Brain microvascular endothelial cell (primary cell): ENCODE measurements around the gene NUP88.

ENCODE experiments used
- DNase-seq: peaks from one replicate; pipeline ENCODE4 v3.0.0-alpha.2; 2020
- H3K27ac ChIP-seq: fragments of 250-450 bp; sonication (Bioruptor Pico); 2 replicates; pipeline ENCODE4 v1.5.1; 2020; ENCODE audit warnings: mild to moderate bottlenecking, moderate library complexity
- H3K27me3 ChIP-seq: fragments of 250-450 bp; sonication (Bioruptor Pico); replicated peaks from 2 replicates; pipeline ENCODE4 v1.5.1; 2020; ENCODE audit warnings: mild to moderate bottlenecking
- H3K36me3 ChIP-seq: fragments of 250-450 bp; sonication (Bioruptor Pico); replicated peaks from 2 replicates; pipeline ENCODE4 v1.5.1; 2020; ENCODE audit warnings: mild to moderate bottlenecking
- H3K4me3 ChIP-seq: 2 replicates; pipeline ENCODE4 v1.5.1; 2011; ENCODE audit warnings: low read depth, mild to moderate bottlenecking, control low read depth, low read length, moderate library complexity
- in situ Hi-C: cut with HindIII; loops from 2 replicates; pipeline ENCODE4 v1.10.0; 2017; ENCODE audit warnings: low sequenced_read_pairs, low pct_ligation_motif_present
- TF ChIP-seq, protein P1 (sequence below): IDR thresholded peaks from 2 replicates; pipeline ENCODE4 v1.5.1; 2011; ENCODE audit warnings: low read depth, mild to moderate bottlenecking, moderate library complexity, low read length, control low read depth, inconsistent platforms; ENCODE audit errors: missing control alignments

The NUP88 gene

DNA sequence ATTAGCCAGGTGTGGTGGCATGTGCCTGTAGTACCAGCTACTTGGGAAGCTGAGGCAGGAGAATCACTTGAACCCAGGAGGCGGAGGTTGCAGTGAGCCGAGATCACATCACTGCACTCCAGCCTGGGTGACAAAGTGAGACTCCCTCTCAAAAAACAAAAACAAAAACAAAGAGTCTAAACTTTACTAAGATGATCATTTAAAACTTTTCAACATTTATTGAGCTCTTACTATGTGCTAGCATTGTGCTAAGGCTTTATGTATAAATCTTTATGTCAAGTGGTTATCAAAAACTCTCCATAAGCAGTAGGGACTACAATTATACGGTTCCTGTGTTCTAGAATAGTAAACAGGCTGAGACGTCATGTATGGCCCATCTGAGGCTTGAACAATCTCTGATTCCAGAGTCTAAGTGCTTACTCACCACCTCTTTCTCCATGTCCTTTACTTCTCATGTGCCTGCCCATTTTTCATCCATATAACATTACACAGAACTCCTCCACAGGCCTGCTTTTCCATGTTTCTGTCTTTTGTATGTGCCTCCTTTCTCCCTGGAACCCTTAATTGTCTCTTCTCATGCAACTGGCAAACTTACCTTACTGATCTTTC is 66.7 kb downstream of the NUP88 start:
- TF ChIP-seq, protein P1, sequence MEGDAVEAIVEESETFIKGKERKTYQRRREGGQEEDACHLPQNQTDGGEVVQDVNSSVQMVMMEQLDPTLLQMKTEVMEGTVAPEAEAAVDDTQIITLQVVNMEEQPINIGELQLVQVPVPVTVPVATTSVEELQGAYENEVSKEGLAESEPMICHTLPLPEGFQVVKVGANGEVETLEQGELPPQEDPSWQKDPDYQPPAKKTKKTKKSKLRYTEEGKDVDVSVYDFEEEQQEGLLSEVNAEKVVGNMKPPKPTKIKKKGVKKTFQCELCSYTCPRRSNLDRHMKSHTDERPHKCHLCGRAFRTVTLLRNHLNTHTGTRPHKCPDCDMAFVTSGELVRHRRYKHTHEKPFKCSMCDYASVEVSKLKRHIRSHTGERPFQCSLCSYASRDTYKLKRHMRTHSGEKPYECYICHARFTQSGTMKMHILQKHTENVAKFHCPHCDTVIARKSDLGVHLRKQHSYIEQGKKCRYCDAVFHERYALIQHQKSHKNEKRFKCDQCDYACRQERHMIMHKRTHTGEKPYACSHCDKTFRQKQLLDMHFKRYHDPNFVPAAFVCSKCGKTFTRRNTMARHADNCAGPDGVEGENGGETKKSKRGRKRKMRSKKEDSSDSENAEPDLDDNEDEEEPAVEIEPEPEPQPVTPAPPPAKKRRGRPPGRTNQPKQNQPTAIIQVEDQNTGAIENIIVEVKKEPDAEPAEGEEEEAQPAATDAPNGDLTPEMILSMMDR: no peak
- peaks cover 30% of the 10 kb centered on the region for H3K36me3 ChIP-seq
- no peak overlapping the region for H3K4me3 ChIP-seq
- H3K27me3 ChIP-seq: no peaks in the 10 kb centered on the region
- DNase-seq: no peak
- H3K27ac ChIP-seq: no peak overlapping the region
- in situ Hi-C loops: no loop called here

DNA sequence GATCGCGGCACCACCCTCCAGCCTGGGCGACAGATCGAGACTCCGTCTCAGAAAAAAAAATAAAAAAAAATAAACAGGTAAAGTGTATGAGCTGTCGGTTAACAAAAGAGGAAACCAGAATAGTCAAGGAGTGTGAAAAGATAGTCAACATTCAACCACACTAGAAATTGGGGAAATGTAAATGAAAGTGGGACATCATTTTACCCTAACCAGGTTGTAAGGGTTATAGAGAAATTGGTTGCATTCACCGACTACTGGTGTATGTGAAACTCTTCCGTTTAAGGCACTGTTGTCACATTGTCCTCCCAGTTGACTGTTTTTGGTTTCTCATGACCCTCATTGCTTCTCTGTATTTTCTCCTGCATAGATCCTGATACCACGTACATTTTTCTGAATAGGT is 74.5 kb downstream of the NUP88 start:
- H3K4me3 ChIP-seq: no peak overlapping the region
- H3K36me3 ChIP-seq: peaks cover 15% of the 10 kb centered on the region
- no peak overlapping the region for H3K27ac ChIP-seq
- no peaks in the 10 kb centered on the region for H3K27me3 ChIP-seq
- TF ChIP-seq, protein P1: no peak
- DNase-seq: no peak
- in situ Hi-C loops: no loop called here
